UCSD-AML1 (cell line): ENCODE measurements around the gene GRB2.
"Not testable (repeated sequence)": the region's sequence is repeated elsewhere in the genome, so short reads cannot be mapped to it uniquely, and the experiment has no call there.

Source experiments
- DNase-seq: peaks from one replicate; lab custom pipeline; 2025; ENCODE audit not compliant: unreplicated experiment; lab: John Stamatoyannopoulos, UW

GRB2 gene

DNA sequence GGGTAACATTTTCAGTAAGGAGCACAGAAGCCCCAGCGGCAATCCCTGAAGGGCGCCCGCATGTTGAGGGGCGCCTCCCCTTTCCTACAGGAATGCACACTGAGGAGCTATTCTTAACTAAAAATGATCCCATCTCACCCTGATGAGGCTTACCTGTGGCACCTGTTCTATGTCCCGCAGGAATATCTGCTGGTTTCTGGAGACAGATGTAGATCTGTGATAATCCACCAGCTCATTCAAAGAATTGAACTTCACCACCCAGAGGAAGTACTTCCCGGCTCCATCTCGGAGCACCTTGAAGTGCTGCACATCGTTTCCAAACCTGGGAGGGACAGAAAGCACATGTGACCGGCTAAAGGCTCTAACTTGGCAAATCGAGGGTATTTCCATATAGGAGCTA is 84.0 kb downstream of the GRB2 start:
- DNase-seq = no peak

DNA sequence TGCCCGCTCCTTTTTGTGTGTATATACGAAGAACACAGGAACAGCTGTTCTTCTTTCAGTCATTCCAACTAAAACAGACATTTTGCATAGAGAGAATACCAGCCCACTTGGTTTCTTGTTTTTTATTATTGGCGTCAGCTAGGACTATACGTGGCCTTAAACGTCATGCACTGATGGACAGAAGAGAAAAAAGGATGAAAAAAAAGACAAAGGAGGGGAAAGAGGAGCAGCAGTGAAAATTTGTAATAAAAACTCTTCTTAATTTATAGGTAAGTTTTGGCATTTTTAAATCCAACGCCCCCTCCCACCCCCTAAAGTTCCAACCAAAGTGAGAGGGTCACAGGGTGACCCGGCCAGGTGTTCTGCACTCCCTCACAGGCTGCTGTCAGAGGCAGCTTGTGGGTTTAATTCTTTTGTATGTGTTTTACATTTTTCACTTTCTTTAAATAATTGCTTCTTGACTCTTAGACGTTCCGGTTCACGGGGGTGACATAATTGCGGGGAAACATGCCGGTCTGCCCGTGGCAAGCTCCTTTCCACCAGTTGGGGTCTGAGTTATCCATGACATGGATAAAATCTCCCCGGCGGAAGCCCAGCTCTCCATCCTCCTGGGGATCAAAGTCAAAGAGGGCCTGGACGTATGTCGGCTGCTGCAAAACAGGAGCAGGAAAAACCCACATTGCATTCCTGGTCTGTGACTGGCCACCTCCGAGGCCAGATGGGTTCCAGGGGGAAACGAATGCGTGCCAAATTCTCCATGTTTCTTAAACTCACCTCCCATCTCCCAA is 85.4 kb downstream of the GRB2 start:
- no peak for DNase-seq

DNA sequence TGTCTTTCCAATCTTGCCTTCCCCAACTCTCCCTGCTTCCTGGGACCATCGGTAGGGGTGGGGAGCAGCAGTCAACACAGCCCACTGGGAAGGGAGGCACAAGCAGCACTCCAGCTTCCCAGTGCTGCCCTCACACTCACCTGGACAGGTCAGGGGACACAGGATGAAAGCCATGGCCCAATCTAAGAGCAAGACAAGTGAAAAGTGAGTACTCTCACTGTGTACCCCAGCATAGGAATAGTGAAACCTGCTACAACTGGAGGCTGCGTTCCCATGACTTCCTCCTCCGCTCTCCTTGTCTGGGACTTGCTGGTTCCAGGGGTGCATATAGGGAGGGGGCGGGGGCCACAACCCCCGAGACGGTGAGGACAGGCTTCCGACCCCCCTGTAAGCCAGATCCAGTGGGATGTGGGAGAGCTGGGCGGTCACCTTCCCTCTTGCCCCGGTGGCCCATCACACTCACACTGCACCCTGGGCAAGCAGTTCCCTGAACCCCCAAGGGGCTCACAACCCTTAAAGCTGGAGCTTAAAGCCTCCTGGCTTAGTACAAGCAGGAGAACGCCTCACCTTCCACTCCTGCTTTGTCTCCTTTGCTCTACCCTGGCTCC is 86.8 kb downstream of the GRB2 start:
- no peak for DNase-seq

DNA sequence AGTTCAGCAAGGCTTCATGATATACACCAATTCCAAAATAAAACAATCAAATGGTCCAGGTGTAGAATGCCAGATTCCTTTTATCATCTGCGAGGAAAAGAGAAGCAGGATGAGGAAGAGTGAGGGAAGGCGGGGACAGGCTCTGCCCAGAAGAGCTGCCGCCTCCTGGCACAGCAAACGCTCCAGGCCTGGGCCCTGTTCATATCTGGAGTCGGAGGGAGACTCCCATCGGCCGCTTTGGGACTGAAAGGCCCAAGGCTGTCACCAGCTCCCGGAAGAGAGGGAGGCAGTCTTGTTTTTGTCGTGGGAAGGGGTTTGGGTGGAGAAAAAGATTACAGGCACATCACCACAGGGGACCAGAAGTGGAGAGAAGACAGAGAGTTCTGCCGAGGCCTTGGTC is 87.3 kb downstream of the GRB2 start:
- DNase-seq = no peak

DNA sequence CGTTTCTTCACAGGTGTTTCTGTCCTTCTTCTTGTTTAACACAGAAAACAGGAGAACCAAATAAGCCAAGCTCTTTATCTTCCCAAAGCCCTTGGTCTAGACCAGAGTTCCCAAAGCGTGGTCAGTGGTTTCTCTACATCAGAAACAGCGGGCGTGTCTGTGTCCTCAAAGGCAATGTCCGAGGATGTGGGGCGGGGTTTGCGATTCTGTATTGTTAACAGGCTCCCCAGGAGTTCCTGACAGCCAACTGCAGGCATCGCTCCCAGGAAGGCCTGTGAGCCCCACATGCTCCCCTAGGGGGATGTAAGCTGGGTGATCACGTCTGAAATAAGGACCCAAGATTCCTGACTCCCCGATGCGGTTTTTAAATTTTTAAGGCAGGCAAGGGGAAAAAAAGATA is 87.8 kb downstream of the GRB2 start:
- DNase-seq = peak; percentile 36

DNA sequence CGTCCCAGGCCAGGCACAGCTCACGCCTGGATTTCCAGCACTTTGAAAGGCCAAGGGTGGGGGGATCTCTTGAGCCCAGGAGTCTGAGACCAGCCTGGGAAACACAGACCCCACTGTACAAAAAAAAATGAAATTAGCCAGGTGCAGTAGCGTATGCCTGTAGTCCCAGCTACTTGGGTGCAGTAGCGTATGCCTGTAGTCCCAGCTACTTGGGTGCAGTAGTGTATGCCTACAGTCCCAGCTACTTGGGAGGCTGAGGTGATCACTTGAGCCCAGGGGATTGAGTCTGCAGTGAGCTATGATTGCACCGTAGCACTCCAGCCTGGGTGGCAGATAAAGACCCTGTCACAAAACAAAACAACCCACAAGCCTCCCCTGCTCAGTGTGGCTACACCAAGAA is 89.2 kb downstream of the GRB2 start:
- no peak for DNase-seq

DNA sequence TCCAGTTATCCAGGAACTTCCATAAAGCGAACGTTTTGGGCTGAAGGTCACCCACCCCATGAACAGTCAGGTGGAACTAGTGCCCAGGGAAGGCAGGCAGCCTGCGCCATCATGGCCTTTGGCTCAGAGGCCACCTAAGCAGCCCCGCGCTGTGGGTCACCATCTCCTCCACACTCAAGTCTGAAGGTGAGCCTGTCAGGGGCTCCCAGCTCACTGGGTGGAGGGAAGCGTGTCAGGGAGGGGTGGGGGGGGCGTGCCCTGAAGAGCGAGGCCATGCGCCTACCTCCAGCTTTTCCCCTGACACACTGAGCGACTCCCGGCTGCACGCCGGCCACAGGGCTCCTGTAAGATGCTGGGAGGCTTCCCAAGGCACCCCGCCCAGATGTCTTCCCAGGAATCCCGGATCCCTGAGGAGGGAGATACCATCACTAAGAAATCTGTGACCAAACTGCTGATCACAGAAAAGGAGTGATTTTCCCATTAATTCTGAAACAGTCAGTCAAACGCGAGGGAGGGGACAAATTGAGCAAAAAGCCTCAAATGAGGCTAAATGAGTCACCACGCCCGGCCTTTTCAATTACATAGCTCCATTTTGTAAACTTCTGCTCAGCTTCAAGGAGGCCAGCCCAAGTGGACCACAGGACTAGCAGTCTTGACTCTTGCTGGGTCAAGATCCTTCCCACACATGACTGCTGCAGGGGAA is 89.8 kb downstream of the GRB2 start:
- no peak for DNase-seq

DNA sequence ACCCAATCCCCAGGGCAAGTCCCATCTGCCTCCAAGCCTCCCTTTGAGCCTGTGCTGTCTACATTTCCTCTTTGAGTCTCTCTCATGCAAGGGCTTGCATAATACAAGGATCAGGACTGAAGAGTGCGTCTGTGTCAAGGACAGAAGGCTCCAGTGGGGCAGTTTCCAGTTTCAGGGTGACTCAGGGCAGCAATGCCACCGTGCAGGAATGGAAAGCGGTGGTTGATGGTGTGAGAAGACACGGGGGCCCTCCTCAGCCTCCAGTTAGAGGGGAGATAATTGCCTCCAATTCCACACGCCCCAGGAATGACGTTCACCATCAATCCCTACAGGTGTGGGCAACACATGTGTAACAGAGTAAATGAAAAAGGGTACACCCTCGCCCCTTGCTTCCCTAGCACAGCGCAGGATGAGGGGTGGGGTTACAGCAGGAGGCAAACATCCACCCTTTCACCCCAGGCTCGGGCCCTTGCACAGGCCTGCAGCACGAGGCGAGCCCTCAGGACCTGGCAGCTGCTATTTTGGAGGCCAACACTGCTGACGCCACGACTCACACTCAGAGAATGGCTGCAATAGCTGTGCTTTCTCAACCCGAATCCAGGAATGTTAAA is 91.4 kb downstream of the GRB2 start:
- DNase-seq = no peak

DNA sequence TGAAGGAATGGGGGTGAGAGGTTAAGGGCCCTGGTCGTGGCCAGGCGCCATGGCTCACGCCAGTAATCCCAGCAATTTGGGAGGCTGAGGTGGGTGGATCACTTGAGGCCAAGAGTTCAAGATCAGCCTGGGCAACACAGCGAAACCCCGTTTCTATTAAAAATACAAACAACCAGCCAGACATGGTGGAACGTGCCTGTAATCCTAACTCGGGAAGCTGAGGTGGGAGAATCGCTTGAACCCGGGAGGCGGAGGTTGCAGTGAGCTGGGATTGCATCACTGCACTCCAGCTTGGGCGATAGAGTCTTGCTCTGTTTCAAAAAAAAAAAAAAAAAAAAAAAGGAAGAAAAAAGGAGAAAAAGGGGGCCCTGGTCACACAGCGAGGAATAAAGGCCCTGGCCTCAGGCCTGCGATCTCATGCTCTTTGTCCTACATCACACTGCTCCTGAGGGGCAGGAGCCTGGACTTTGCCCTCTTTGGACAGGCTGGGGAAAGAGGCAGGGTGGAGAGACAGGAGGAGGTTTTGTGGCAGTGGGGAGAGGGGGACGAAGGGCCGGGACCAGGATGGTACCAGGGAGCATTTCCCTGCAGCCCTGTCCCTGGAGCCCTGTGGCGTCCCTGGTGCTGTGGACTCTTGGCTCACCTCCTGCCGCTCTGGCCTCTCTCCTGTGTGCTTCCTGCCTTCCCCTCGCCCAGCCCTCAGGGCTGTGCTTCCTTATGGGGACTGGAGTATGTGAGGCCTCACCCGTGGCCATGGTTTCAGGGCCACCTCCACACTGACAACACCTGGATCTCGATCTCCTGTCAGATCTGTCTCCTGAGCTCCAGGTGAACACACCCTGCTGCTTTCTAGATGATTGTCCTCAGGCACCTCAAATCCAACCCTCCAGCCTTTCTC is 96.5 kb downstream of the GRB2 start:
- DNase-seq = peak; percentile 36

DNA sequence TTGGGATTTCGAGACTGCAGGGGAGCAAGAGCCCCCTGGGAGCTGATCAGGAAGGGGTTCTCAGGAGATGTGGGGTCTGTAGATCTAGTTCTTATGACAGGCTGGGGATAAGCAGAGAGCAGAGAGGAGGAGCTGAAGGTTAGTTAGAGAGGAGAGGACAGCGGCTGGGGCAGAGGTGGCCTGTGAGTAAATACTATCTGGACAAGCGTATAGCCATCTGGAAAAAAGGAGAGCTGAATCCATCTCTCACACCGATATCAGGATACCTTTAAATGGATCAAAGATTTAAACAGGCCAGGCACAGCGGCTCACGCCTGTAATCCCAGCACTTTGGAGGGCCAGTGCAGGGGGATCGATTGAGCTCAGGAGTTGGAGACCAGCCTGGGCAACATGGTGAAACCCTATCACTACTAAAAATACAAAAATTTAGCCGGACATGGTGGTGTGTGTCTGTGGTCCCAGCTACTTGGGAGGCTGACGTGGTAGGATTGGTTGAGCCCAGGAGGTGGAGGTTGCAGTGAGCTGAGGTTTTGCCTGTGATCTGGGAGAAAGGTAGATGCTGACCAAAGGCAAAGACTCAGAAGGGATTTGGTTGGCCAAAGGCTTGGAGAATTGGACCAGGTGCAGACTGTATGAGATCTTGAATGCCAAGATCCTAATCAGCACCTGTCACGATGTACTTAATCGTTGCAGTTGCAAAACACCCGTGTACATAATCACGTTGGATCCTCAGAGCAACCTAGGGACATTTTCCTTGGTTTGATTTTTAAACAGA is 97.3 kb downstream of the GRB2 start:
- DNase-seq = no peak

DNA sequence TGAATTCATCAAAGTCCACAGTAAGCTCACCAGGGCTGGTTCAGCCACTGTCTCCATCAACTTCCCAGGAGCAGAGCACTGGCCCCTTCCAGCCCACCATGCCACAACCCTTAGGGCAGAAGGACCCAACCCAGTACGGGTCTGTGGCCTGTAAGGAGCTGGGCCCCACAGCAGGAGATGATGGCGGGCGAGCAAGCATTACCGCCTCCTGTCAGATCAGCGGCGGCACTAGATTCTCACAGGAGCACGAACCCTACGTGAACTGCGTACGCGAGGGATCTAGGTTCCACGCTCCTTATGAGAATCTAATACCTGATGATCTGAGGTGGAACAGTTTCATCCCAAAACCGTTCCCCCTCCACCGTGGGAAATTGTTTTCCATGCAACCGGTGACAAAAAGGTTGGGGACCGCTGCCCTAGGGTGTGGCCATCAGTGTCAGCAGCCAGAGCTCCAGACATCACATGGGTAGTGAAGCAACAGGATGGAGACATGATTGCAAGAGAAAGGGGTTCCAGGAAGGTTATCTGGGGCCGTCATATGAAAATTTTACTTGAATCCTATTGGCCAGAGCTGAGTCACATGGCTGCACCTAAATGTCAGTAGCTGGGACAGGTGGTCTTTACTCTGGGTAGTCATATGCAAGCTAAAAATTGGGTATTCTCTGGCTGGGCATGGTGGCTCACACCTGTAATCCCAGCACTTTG is 103.8 kb downstream of the GRB2 start:
- DNase-seq = no peak

DNA sequence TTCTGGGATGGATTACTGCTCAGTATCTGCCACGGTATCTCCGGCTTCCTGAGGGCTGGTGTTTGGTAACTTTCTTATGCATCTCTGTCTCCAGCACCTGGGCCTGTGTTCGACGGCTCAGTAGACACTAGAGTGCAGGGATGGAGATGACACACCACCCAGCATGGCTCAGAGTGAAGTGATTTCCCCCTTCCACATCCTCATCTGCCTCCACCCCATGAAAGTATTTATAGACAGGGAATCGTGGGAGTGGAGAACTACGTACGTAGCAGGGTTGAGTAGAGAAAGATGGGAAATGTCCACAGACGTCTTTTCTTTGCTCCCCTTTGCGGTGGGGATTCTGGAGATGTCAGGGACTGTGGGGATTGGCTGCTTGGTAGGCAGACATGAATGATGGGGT is 104.4 kb downstream of the GRB2 start:
- no peak for DNase-seq

DNA sequence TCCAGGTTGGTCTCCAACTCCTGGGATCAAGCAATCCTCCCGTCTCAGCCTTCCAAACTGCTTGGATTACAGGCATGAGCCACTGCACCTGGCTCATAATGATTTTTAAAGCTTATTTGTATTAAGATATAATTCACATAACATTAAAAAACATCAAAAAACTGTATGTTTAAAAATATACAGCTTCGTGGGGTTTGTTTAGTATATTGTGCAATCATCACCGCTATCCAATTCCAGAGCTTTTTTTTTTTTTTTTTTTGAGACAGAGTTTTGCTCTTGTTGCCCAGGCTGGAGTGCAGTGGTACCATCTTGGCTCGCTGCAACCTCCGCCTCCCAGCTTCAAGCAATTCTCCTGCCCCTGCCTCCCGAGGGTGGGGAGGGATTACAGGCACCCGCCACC is 105.2 kb downstream of the GRB2 start:
- no peak for DNase-seq

DNA sequence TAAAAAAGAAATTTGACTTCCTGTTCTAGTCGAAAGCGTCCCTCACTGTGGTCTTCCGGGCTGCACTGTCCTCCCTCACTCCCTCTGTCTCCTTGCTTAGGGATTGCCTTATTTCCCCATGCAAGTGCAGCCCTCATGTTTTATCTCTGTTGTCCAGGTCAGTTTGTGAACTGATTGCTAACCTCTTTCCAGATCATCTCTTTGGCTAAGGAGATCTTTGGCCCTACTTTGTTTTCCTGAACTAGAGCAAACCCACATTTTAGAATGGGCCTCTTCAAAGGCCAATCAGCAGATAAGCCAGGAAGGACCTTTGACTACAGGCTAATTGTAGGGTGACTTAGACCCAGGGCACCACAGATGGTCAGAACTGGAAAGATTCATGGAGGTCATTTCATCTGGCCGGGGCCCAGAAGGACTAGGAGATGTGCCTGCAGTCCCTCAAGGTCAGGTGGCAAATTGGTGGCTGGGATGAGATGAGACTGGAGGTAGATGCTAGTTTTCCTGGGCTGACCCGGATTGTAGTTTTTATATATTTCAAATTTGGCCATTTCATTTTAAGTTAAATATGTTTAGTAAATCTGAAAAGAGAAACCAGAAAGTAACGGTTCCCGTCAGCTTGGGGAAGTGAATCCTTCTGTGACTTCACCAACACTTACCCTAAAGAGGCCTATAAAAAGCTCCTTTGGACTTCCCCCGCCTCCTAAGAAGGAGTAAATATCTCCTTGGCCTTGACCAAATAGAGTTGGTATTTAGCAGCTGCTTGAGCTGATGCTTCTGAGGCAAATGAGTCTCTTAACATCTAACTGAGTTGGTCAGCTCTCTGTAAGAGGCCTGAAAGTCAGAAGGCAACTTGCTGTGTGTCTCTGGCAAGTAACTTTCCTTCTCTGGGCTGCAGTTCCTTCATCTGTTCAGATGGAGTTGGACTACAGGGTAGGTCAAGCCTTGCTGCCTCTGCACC is 110.0 kb downstream of the GRB2 start:
- no peak for DNase-seq

DNA sequence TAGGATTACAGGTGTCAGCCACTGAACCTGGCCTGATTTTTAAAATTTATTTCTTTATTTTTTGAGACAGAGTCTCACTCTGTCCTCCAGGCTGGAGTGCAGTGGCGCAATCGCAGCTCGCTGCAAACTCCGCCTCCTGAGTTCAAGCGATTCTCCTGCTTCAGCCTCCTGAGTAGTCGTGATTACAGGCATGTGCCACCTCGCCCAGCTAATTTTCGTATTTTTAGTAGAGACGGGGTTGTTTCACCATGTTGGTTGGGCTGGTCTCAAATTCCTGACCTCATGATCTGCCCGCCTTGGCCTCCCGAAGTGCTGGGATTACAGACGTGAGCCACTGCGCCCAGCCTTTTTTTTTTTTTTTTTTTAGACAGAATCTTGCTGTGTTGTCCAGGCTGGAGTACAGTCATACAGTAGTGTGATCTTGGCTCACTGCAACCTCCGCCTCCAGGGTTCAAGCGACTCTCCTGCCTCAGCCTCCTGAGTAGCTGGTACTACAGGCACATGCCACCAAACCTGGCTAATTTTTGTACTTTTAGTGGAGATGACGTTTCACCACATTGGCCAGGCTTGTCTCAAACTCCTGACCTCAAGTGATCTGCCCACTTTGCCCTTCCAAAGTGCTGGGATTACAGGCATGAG is 112.5 kb downstream of the GRB2 start:
- DNase-seq = not testable (repeated sequence)

DNA sequence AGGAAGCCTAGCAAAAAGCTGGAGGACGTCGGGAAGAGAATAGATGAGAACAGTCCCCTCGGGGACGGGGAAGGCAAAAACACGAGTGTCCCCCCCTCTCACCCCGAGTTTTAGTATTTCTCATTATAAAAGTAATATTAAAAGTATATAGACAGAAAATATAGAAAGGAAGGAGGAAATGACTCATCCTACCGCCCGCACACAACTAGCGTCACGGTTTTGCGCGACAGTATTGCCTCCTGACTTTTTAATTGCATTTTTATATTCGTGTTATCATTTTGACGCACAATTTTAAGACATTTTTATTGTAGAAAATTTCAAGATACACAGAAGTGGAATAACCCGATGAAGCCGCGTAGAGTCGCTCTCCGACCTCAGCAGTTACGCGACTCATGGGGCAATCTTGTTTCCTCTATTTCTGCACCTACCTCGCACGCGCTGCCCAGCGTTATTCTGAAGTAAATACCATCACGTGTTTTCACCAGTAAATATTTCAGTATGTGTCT is 115.6 kb downstream of the GRB2 start:
- peak; percentile 70 for DNase-seq

DNA sequence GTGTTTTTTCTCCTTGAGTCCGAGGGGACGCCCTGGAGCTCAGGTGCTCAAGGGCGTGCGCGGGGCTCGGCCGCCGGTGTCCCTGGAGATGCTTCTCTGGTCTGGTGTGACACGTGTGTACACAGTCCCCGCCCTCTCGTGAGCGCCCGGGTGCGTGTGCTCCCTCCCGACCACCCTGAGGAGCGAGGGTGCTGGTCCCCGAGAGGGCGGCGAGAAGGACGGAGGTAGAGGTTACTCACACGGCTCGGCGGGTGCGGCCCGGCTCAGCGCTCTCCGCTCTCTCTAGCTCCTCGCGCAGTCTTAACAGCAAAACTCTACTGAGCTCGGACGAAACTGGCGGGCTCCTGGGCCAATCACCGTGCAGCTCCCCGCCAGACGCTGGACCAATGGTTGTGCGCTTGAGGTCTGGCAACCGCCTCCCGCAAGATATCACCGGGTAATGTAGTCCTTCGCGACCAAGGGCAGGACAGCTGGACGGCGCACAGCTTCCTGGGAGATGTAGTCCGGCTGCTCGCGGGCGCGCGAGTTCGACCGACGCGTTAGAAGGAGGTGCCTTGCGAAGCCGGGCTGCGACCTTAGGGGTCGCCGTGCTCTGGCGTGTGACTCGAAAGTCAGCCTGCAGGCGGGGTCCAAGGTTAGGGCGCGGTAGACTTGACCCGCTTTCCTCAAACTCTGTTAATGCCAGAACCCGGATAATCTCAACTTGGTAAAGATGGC is 116.2 kb downstream of the GRB2 start, which contains the start of gene SLC25A19:
Gene SLC25A19 (minus strand): TSS at position 319 of the 717 bp plus-strand sequence. CDS start 2,669 bp downstream, outside the sequence.
- peak; percentile 98 for DNase-seq
